Parathyroid adenoma (tissue), 2 donors: ENCODE results near the gene AP1S1.
"Not testable (repeated sequence)": the region's sequence is repeated elsewhere in the genome, so short reads cannot be mapped to it uniquely, and the experiment has no call there.

ENCODE experiments used
- H2AFZ ChIP-seq: fragments of 300-600 bp; sonication (generic); one replicate; pipeline ENCODE4 v1.7.0; 2017; ENCODE audit warnings: antibody characterized with exemption, mild to moderate bottlenecking
- H3K27ac ChIP-seq: fragments of 300-600 bp; sonication (generic); one replicate; pipeline ENCODE4 v1.7.0; 2017
- H3K27me3 ChIP-seq: fragments of 300-600 bp; sonication (generic); one replicate; pipeline ENCODE4 v1.7.0; 2017; ENCODE audit warnings: low read length; ENCODE audit not compliant: control insufficient read depth, insufficient read depth
- H3K36me3 ChIP-seq: fragments of 300-600 bp; sonication (generic); one replicate; pipeline ENCODE4 v1.7.0; 2017; ENCODE audit warnings: low read length; ENCODE audit not compliant: control insufficient read depth, insufficient read depth
- H3K4me1 ChIP-seq: fragments of 300-600 bp; sonication (generic); one replicate; pipeline ENCODE4 v1.7.0; 2017; ENCODE audit warnings: control low read depth
- H3K4me2 ChIP-seq: fragments of 300-600 bp; sonication (generic); one replicate; pipeline ENCODE4 v1.7.0; 2017; ENCODE audit warnings: low read length
- H3K4me3 ChIP-seq: fragments of 300-600 bp; sonication (generic); one replicate; pipeline ENCODE4 v1.7.0; 2017; ENCODE audit warnings: low read depth, low read length
- H3K79me2 ChIP-seq: fragments of 300-600 bp; sonication (generic); one replicate; pipeline ENCODE4 v1.7.0; 2017; ENCODE audit warnings: control low read depth
- H3K9ac ChIP-seq: fragments of 300-600 bp; sonication (generic); one replicate; pipeline ENCODE4 v1.7.0; 2017; ENCODE audit warnings: mild to moderate bottlenecking
- H3K9me3 ChIP-seq: fragments of 300-600 bp; sonication (generic); one replicate; pipeline ENCODE4 v1.7.0; 2017; ENCODE audit warnings: low read length; ENCODE audit not compliant: control insufficient read depth
- CTCF ChIP-seq: fragments of 300-600 bp; sonication (generic); IDR thresholded peaks from one replicate; pipeline ENCODE4 v1.7.0; 2017; ENCODE audit warnings: antibody characterized with exemption, mild to moderate bottlenecking
- donor health status: primary hyperparathyroidism.

The AP1S1 gene

GRCh38 chr7:101202603-101202918, 48.3 kb downstream of the AP1S1 start:
- TF ChIP-seq CTCF, result no peak
- H3K27me3 ChIP-seq, result no peaks in the 10 kb centered on the region
- no peak overlapping the region for H3K4me2 ChIP-seq
- no peaks in the 10 kb centered on the region for H3K9me3 ChIP-seq
- H3K27ac ChIP-seq, result no peak overlapping the region
- no peak overlapping the region for H3K9ac ChIP-seq
- H3K79me2 ChIP-seq, result no peaks in the 10 kb centered on the region
- no peak overlapping the region for H3K4me3 ChIP-seq
- H3K36me3 ChIP-seq, result no peaks in the 10 kb centered on the region
- H3K4me1 ChIP-seq, result no peaks in the 10 kb centered on the region
- H2AFZ ChIP-seq, result no peak overlapping the region

- H3K4me1 ChIP-seq, H3K27me3 ChIP-seq, H3K27ac ChIP-seq, H3K9ac ChIP-seq, H3K9me3 ChIP-seq, H3K36me3 ChIP-seq, H2AFZ ChIP-seq, H3K79me2 ChIP-seq, H3K4me2 ChIP-seq, H3K4me3 ChIP-seq: not testable (repeated sequence)
Observed at GRCh38 chr7:101203740-101204738, 49.8 kb downstream of the AP1S1 start.

- no peaks in the 10 kb centered on the region for H3K9me3 ChIP-seq
- no peak for TF ChIP-seq CTCF
- H2AFZ ChIP-seq, result no peak overlapping the region
- no peaks in the 10 kb centered on the region for H3K36me3 ChIP-seq
- no peaks in the 10 kb centered on the region for H3K27me3 ChIP-seq
- no peak overlapping the region for H3K4me2 ChIP-seq
- no peak overlapping the region for H3K27ac ChIP-seq
- no peaks in the 10 kb centered on the region for H3K79me2 ChIP-seq
- no peak overlapping the region for H3K4me3 ChIP-seq
- no peaks in the 10 kb centered on the region for H3K4me1 ChIP-seq
- no peak overlapping the region for H3K9ac ChIP-seq
Observed at GRCh38 chr7:101205901-101206664, 51.8 kb downstream of the AP1S1 start.

- H3K4me2 ChIP-seq, result no peak overlapping the region
- H3K27ac ChIP-seq, result no peak overlapping the region
- TF ChIP-seq CTCF, result no peak
- no peaks in the 10 kb centered on the region for H3K9me3 ChIP-seq
- H3K4me3 ChIP-seq, result no peak overlapping the region
- H3K36me3 ChIP-seq, result no peaks in the 10 kb centered on the region
- no peak overlapping the region for H2AFZ ChIP-seq
- H3K4me1 ChIP-seq, result no peaks in the 10 kb centered on the region
- H3K9ac ChIP-seq, result no peak overlapping the region
- H3K27me3 ChIP-seq, result no peaks in the 10 kb centered on the region
- H3K79me2 ChIP-seq, result no peaks in the 10 kb centered on the region
Observed at GRCh38 chr7:101206665-101207042, 52.4 kb downstream of the AP1S1 start.

GRCh38 chr7:101207459-101207858, 53.2 kb downstream of the AP1S1 start:
- no peaks in the 10 kb centered on the region for H3K9me3 ChIP-seq
- no peak for TF ChIP-seq CTCF
- no peaks in the 10 kb centered on the region for H3K27me3 ChIP-seq
- H3K27ac ChIP-seq, result no peak overlapping the region
- no peak overlapping the region for H3K9ac ChIP-seq
- H3K36me3 ChIP-seq, result no peaks in the 10 kb centered on the region
- no peak overlapping the region for H2AFZ ChIP-seq
- no peak overlapping the region for H3K4me3 ChIP-seq
- no peaks in the 10 kb centered on the region for H3K79me2 ChIP-seq
- H3K4me1 ChIP-seq, result no peaks in the 10 kb centered on the region
- H3K4me2 ChIP-seq, result no peak overlapping the region
